BE2C (cell line): ENCODE measurements around the gene KCND2.

ENCODE experiments used
- DNase-seq: peaks from one replicate; pipeline ENCODE4 v3.0.0-alpha.2; 2020
- H3K27me3 ChIP-seq: fragments of 250-450 bp; sonication (Bioruptor Pico); 2 replicates; pipeline ENCODE4 v1.5.1; 2020; ENCODE audit warnings: mild to moderate bottlenecking
- H3K36me3 ChIP-seq: fragments of 250-450 bp; sonication (Bioruptor Pico); 2 replicates; pipeline ENCODE4 v1.5.1; 2020; ENCODE audit warnings: mild to moderate bottlenecking
- H3K4me1 ChIP-seq: fragments of 250-450 bp; sonication (Bioruptor Pico); 2 replicates; pipeline ENCODE4 v1.5.1; 2020
- H3K4me3 ChIP-seq: 2 replicates; pipeline ENCODE4 v1.5.1; 2011; ENCODE audit warnings: low read depth, low read length
- H3K9me3 ChIP-seq: fragments of 250-450 bp; sonication (Bioruptor Pico); 2 replicates; pipeline ENCODE4 v1.5.1; 2020
- TF ChIP-seq, protein P1 (sequence below): IDR thresholded peaks from 2 replicates; pipeline ENCODE4 v1.5.1; 2012; ENCODE audit warnings: mild to moderate bottlenecking, low read depth, low read length

Gene KCND2

GRCh38 chr7:120445276-120445675 is 172.3 kb downstream of the KCND2 start:
- Histone ChIP-seq H3K36me3 (no peaks in the 10 kb centered on the region), H3K27me3 (no peaks in the 10 kb centered on the region), H3K4me1 (no peaks in the 10 kb centered on the region), H3K4me3 (no peak overlapping the region), H3K9me3 (no peaks in the 10 kb centered on the region)
- no peak for DNase-seq
- TF ChIP-seq, protein P1, sequence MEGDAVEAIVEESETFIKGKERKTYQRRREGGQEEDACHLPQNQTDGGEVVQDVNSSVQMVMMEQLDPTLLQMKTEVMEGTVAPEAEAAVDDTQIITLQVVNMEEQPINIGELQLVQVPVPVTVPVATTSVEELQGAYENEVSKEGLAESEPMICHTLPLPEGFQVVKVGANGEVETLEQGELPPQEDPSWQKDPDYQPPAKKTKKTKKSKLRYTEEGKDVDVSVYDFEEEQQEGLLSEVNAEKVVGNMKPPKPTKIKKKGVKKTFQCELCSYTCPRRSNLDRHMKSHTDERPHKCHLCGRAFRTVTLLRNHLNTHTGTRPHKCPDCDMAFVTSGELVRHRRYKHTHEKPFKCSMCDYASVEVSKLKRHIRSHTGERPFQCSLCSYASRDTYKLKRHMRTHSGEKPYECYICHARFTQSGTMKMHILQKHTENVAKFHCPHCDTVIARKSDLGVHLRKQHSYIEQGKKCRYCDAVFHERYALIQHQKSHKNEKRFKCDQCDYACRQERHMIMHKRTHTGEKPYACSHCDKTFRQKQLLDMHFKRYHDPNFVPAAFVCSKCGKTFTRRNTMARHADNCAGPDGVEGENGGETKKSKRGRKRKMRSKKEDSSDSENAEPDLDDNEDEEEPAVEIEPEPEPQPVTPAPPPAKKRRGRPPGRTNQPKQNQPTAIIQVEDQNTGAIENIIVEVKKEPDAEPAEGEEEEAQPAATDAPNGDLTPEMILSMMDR = no peak

- H3K4me1 ChIP-seq = no peaks in the 10 kb centered on the region
- no peak for DNase-seq
- no peaks in the 10 kb centered on the region for H3K27me3 ChIP-seq
- no peak overlapping the region for H3K4me3 ChIP-seq
- TF ChIP-seq, protein P1 = no peak
- H3K36me3 ChIP-seq = no peaks in the 10 kb centered on the region
- no peaks in the 10 kb centered on the region for H3K9me3 ChIP-seq
Observed at GRCh38 chr7:120452665-120453064, 179.7 kb downstream of the KCND2 start.

- Histone ChIP-seq H3K27me3 (no peaks in the 10 kb centered on the region), H3K4me3 (no peak overlapping the region), H3K4me1 (no peaks in the 10 kb centered on the region), H3K36me3 (no peaks in the 10 kb centered on the region), H3K9me3 (no peaks in the 10 kb centered on the region)
- DNase-seq = no peak
- TF ChIP-seq, protein P1 = no peak
Observed at GRCh38 chr7:120456699-120457098, 183.7 kb downstream of the KCND2 start.

- H3K4me3 ChIP-seq = no peak overlapping the region
- H3K36me3 ChIP-seq = no peaks in the 10 kb centered on the region
- TF ChIP-seq, protein P1 = no peak
- no peaks in the 10 kb centered on the region for H3K4me1 ChIP-seq
- DNase-seq = no peak
- no peaks in the 10 kb centered on the region for H3K27me3 ChIP-seq
- H3K9me3 ChIP-seq = no peaks in the 10 kb centered on the region
Observed at GRCh38 chr7:120460949-120461348, 188.0 kb downstream of the KCND2 start.

GRCh38 chr7:120462991-120463390 is 190.0 kb downstream of the KCND2 start:
- Histone ChIP-seq H3K27me3 (no peaks in the 10 kb centered on the region), H3K4me3 (no peak overlapping the region), H3K4me1 (no peaks in the 10 kb centered on the region), H3K36me3 (no peaks in the 10 kb centered on the region), H3K9me3 (no peaks in the 10 kb centered on the region)
- TF ChIP-seq, protein P1 = no peak
- DNase-seq = no peak

DNA sequence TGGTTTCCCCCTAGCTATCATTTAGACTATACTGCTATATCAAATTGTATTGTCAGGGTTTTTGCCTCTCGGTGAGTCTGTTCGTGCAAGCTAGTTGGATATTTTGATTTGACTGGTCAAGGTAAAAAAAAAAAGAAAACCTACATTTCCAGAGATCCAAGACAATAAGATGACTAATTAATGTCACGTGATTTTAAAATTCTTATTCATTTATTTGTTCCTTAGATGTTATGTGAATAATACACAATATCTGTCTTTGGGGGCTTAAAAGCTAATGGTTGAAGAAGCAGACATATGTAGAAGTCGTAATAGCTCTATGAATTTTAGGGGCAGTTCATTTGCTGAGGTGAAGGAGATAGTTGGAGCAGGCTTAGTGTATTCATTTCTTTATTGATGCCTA is 191.1 kb downstream of the KCND2 start:
- TF ChIP-seq, protein P1 = no peak
- no peaks in the 10 kb centered on the region for H3K4me1 ChIP-seq
- H3K9me3 ChIP-seq = no peaks in the 10 kb centered on the region
- no peaks in the 10 kb centered on the region for H3K27me3 ChIP-seq
- no peak for DNase-seq
- H3K4me3 ChIP-seq = no peak overlapping the region
- no peaks in the 10 kb centered on the region for H3K36me3 ChIP-seq
